Transverse colon (tissue), 4 donors: ENCODE measurements around the gene ZKSCAN3.

Experiments
- EP300 ChIP-seq: sonication (generic); formaldehyde crosslinking; IDR thresholded peaks from one replicate; pipeline ENCODE4 v1.6.1; 2017; ENCODE audit warnings: antibody characterized with exemption, low read depth
- POLR2A ChIP-seq: fragments of 450-650 bp; IDR thresholded peaks from one replicate; pipeline ENCODE4 v1.6.1; 2016; ENCODE audit warnings: antibody characterized with exemption, mild to moderate bottlenecking, moderate library complexity
- POLR2AphosphoS5 ChIP-seq, 3 donors: sonication (generic); formaldehyde crosslinking; IDR thresholded peaks; one replicate each; pipeline ENCODE4 v1.6.1; 2016; ENCODE audit warnings: antibody characterized with exemption in 3 of 3
- TF ChIP-seq, protein P1 (sequence below), 5 experiments: fragments of 200-600 bp in 3 of 5; fragments of 450-650 bp in 2 of 5; sonication (generic) in 3 of 5; IDR thresholded peaks; 1 replicate in 2 of 5; 2 replicates in 3 of 5; pipeline ENCODE4 v1.5.1; 2016 to 2017; ENCODE audit warnings: antibody characterized with exemption in 5 of 5, inconsistent platforms in 3 of 5, mild to moderate bottlenecking in 2 of 5, moderate library complexity in 1 of 5

DNA sequence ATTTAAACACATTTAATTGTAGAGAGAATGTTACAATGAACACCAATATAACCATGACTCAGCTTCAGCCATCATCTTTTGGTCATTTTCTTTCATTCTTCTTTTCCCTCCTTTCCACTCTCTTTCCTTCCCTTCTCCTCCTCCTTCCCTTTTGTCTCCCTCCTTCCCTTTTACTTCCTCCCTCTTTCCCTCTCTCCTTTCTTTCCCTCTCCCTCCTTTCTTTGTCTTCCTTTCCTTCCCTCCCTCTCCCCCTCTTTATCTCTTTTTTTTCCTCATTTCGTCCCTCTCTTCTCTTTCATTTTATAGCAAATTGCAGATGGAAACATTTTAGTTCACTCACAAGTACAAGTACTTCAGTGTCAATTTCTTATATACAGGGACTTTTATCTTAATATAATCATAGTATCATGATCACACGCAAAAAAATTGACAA, 1.8 kb downstream of the ZKSCAN3 start:
- TF ChIP-seq, protein P1, sequence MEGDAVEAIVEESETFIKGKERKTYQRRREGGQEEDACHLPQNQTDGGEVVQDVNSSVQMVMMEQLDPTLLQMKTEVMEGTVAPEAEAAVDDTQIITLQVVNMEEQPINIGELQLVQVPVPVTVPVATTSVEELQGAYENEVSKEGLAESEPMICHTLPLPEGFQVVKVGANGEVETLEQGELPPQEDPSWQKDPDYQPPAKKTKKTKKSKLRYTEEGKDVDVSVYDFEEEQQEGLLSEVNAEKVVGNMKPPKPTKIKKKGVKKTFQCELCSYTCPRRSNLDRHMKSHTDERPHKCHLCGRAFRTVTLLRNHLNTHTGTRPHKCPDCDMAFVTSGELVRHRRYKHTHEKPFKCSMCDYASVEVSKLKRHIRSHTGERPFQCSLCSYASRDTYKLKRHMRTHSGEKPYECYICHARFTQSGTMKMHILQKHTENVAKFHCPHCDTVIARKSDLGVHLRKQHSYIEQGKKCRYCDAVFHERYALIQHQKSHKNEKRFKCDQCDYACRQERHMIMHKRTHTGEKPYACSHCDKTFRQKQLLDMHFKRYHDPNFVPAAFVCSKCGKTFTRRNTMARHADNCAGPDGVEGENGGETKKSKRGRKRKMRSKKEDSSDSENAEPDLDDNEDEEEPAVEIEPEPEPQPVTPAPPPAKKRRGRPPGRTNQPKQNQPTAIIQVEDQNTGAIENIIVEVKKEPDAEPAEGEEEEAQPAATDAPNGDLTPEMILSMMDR (IDR thresholded peaks at IDR 0.05) = no peak
- TF ChIP-seq POLR2A = no peak
- TF ChIP-seq EP300 = no peak
- TF ChIP-seq POLR2AphosphoS5 (IDR thresholded peaks at IDR 0.05) = no peak
